Osteocyte (in vitro differentiated cells): Measurements from ENCODE around the gene EHMT1. TPM values are rescaled to one million over a fixed set of nuclear protein-coding genes. Genes with fewer than 3 reads are reported as not detected.
"Not testable (repeated sequence)": the region's sequence is repeated elsewhere in the genome, so short reads cannot be mapped to it uniquely, and the experiment has no call there.

Experiments used
- DNase-seq: peaks from one replicate; pipeline ENCODE4 v3.0.0; 2021; ENCODE audit warnings: mixed read lengths; ENCODE audit not compliant: unreplicated experiment; ENCODE audit errors: extremely low spot score
- H3K27ac Mint-ChIP-seq: one replicate; pipeline ENCODE4 v1.8.0; 2021; ENCODE audit warnings: mild to moderate bottlenecking, mixed read lengths; ENCODE audit not compliant: unreplicated experiment
- H3K27me3 Mint-ChIP-seq: one replicate; pipeline ENCODE4 v1.8.0; 2021; ENCODE audit warnings: mixed read lengths; ENCODE audit not compliant: unreplicated experiment
- H3K36me3 Mint-ChIP-seq: one replicate; pipeline ENCODE4 v1.8.0; 2021; ENCODE audit warnings: mixed read lengths; ENCODE audit not compliant: unreplicated experiment
- H3K4me1 Mint-ChIP-seq: one replicate; pipeline ENCODE4 v1.8.0; 2021; ENCODE audit warnings: mixed read lengths; ENCODE audit not compliant: unreplicated experiment
- H3K4me3 Mint-ChIP-seq: one replicate; pipeline ENCODE4 v1.8.0; 2021; ENCODE audit warnings: mild to moderate bottlenecking, moderate library complexity, mixed read lengths; ENCODE audit not compliant: unreplicated experiment
- H3K9me3 Mint-ChIP-seq: one replicate; pipeline ENCODE4 v1.8.0; 2021; ENCODE audit warnings: mixed read lengths; ENCODE audit not compliant: unreplicated experiment
- total RNA-seq: library from RNA; stranded (reverse); gene quantifications from 2 replicates; pipeline ENCODE4 v1.2.1, GENCODE V29; 2021
- TF ChIP-seq, protein P1 (sequence below): fragments of 200-600 bp; sonication (generic); IDR thresholded peaks from 2 replicates; pipeline ENCODE4 v1.5.0; 2021; ENCODE audit warnings: antibody characterized with exemption, mild to moderate bottlenecking, moderate library complexity

Gene EHMT1
- total RNA-seq, 1 donor from 2014 or later, result 88.6 TPM

DNA sequence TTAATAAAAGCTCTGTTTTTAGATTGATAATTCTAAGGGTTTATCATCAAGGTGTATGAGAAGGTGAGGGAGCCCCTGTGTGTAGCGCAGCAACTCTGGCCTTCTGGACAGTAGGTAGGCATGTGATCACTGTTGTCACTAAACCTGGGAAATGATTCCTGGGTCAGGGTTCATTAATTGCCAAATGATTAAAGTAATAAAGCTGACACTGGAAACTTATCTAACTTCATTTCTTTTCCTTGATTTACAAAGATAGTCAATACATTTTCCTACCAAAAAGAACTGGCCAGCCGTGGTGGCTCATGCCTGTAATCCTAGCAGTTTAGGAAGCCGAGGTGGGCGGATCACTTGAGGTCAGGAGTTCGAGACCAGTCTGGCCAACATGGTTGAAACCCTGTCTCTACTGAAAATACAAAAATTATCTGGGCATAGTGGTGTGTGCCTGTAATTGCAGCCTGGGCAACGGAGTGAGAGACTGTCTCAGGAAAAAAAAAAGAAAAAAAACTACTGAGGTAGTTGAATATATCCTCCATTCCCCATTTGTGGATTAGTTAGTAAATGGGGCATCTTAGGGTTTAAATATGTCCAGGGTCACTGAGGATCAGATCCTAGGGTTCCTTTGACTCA is 2.4 kb downstream of the EHMT1 start:
- Mint-ChIP-seq H3K27ac (peak overlapping the region; percentile 57), H3K27me3 (no peaks in the 10 kb centered on the region), H3K36me3 (peaks cover 4% of the 10 kb centered on the region), H3K4me3 (peak overlapping the region; percentile 38), H3K4me1 (peaks cover 42% of the 10 kb centered on the region), H3K9me3 (no peaks in the 10 kb centered on the region)
- TF ChIP-seq, protein P1, sequence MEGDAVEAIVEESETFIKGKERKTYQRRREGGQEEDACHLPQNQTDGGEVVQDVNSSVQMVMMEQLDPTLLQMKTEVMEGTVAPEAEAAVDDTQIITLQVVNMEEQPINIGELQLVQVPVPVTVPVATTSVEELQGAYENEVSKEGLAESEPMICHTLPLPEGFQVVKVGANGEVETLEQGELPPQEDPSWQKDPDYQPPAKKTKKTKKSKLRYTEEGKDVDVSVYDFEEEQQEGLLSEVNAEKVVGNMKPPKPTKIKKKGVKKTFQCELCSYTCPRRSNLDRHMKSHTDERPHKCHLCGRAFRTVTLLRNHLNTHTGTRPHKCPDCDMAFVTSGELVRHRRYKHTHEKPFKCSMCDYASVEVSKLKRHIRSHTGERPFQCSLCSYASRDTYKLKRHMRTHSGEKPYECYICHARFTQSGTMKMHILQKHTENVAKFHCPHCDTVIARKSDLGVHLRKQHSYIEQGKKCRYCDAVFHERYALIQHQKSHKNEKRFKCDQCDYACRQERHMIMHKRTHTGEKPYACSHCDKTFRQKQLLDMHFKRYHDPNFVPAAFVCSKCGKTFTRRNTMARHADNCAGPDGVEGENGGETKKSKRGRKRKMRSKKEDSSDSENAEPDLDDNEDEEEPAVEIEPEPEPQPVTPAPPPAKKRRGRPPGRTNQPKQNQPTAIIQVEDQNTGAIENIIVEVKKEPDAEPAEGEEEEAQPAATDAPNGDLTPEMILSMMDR, result peak; percentile 46
- no peak for DNase-seq

DNA sequence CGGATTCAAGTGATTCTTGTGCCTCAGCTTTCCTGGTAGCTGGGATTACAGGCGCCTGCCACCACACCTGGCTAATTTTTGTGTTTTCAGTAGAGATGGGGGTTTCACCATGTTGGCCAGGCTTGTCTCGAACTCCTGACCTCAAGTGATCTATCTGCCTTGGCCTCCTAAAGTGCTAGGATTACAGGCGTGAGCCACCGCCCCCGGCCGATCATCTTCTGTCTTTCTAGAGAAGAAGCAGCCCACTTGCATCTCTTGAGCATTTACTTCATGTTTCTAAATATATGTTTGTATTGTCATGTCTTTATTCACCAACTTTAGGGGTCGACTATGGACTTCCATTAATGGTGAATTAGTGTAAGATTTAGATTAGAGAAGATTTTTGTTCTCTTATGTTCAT is 3.4 kb downstream of the EHMT1 start:
- H3K27ac Mint-ChIP-seq, DNase-seq, H3K9me3 Mint-ChIP-seq, H3K4me3 Mint-ChIP-seq, H3K27me3 Mint-ChIP-seq, H3K36me3 Mint-ChIP-seq: not testable (repeated sequence)
- H3K4me1 Mint-ChIP-seq, result peaks cover 39% of the 10 kb centered on the region

DNA sequence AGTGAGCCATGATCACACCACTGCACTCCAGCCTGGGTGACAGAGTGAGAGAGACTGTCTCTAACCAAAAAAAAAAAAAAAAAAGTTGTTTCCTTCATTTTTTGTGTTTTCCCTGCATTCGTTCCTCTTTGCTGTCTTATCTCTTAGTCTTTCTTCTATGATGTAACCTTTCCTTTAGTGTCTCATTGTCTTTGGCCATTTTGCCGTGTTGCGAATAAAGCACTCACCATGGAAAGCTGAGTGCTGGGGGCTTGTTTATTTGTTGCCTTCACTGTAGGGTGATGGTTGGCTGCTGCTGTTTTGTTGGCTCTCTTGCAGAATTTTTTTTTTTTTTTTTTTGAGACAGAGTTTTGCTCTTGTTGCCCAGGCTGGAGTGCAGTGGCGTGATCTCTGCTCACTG is 7.7 kb downstream of the EHMT1 start:
- no peak for DNase-seq
- Mint-ChIP-seq H3K27ac (no peak overlapping the region), H3K4me3 (no peak overlapping the region), H3K4me1 (peaks cover 23% of the 10 kb centered on the region), H3K9me3 (no peaks in the 10 kb centered on the region), H3K36me3 (peaks cover 6% of the 10 kb centered on the region), H3K27me3 (no peaks in the 10 kb centered on the region)
- TF ChIP-seq, protein P1, result no peak

DNA sequence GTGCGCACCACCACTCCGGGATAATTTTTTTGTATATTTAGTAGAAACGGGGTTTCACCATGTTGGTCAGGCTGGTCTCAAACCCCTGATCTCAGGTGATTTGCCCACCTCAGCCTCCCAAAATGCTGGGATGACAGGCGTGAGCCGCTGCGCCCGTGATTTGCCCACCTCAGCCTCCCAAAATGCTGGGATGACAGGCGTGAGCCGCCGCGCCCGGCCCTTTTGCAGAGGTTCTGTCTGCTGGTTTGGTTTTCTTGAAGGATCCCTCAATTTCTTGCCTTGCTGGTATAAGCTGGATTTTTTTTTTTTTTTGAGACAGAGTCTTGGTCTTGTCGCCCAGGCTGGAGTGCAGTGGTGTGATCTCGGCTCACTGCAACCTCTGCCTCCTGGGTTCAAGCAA is 8.6 kb downstream of the EHMT1 start:
- H3K27me3 Mint-ChIP-seq, H3K4me3 Mint-ChIP-seq, H3K27ac Mint-ChIP-seq, H3K9me3 Mint-ChIP-seq, H3K36me3 Mint-ChIP-seq, DNase-seq: not testable (repeated sequence)
- peaks cover 18% of the 10 kb centered on the region for H3K4me1 Mint-ChIP-seq

DNA sequence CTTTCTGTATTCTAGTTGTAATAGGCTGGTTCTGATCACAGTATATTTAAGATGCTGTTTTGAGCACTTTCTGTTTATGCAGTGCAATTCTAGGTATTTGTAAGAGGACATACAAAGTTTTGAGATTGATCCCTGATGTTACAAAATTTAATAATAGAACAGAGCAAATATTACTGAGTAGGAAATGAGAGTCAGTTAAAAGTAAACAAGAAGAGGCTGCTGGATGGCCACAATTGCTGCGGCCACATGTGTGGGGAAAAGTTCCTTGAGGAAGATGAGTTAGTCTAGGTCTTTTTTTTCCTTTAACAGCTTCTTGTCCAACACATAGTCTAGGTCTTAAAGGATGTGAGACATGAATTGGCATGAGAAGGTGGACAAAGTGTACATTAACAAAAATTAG is 11.3 kb downstream of the EHMT1 start:
- Mint-ChIP-seq H3K36me3 (peaks cover 3% of the 10 kb centered on the region), H3K4me3 (no peak overlapping the region), H3K9me3 (no peaks in the 10 kb centered on the region), H3K4me1 (peaks cover 23% of the 10 kb centered on the region), H3K27ac (peak overlapping the region; percentile 8), H3K27me3 (no peaks in the 10 kb centered on the region)
- TF ChIP-seq, protein P1, result no peak
- no peak for DNase-seq

DNA sequence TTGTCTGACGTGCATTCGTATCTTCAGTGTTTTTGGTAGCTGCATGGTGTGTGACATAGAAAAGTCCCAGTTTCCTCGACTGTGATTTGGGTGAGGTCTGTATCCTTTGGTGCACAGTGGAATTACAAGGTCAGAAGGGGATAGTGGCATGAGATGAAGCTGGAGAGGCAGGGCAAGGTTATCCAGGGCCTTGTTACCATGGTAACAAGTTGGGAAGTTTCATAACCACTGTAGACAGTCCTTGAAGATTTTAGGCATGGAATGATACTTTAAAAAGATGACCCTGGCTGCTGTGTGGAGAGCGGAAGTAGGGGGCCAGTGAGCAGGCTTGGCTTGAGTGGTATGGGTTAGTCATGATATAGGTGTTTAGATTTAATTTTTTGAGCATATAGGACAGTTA is 11.9 kb downstream of the EHMT1 start:
- Mint-ChIP-seq H3K27me3 (no peaks in the 10 kb centered on the region), H3K4me1 (peaks cover 23% of the 10 kb centered on the region), H3K9me3 (no peaks in the 10 kb centered on the region), H3K4me3 (no peak overlapping the region), H3K27ac (peak overlapping the region; percentile 24), H3K36me3 (peaks cover 1% of the 10 kb centered on the region)
- TF ChIP-seq, protein P1, result no peak
- no peak for DNase-seq
